ENCODE data around the gene CNTRL.
A peak's percentile ranks its signal among the peaks of the same experiment; 100 is the strongest.
"Not testable (repeated sequence)": the region's sequence is repeated elsewhere in the genome, so short reads cannot be mapped to it uniquely, and the experiment has no call there.

Gene CNTRL

GRCh38 chr9:121173501-121173900, 98.7 kb downstream of the CNTRL start:
- Mint-ChIP-seq H3K27ac (peak overlapping the region; percentile 16), H3K4me3 (no peak overlapping the region)

GRCh38 chr9:121178676-121179372, 104.1 kb downstream of the CNTRL start:
- Mint-ChIP-seq H3K4me1 (ENCODE audit: low read depth) (peaks cover 23% of the 10 kb centered on the region), H3K4me3 (no peak overlapping the region), H3K9me3 (ENCODE audit: low read depth) (no peaks in the 10 kb centered on the region), H3K27me3 (no peaks in the 10 kb centered on the region), H3K27ac (peak overlapping the region; percentile 67), H3K36me3 (peaks cover 5% of the 10 kb centered on the region)

More at GRCh38 chr9:121173501-121173900, 98.7 kb downstream of the CNTRL start:
- Mint-ChIP-seq H3K27me3 (no peaks in the 10 kb centered on the region), H3K9me3 (ENCODE audit: low read depth) (no peaks in the 10 kb centered on the region), H3K36me3 (peaks cover 5% of the 10 kb centered on the region), H3K4me1 (ENCODE audit: low read depth) (peaks cover 13% of the 10 kb centered on the region)

- not testable (repeated sequence) for H3K9me3 Mint-ChIP-seq (ENCODE audit: low read depth); H3K4me3 Mint-ChIP-seq; H3K36me3 Mint-ChIP-seq; H3K27ac Mint-ChIP-seq; H3K27me3 Mint-ChIP-seq
- H3K4me1 Mint-ChIP-seq (ENCODE audit: low read depth): peaks cover 27% of the 10 kb centered on the region
These were observed 104.6 kb downstream of the CNTRL start for GRCh38 chr9:121179373-121179721.

GRCh38 chr9:121179930-121180681, 105.4 kb downstream of the CNTRL start:
- Mint-ChIP-seq H3K27ac (peak overlapping the region; percentile 70), H3K4me3 (no peak overlapping the region), H3K4me1 (ENCODE audit: low read depth) (peaks cover 34% of the 10 kb centered on the region), H3K36me3 (no peaks in the 10 kb centered on the region), H3K27me3 (no peaks in the 10 kb centered on the region), H3K9me3 (ENCODE audit: low read depth) (no peaks in the 10 kb centered on the region)

- no peaks in the 10 kb centered on the region for H3K27me3 Mint-ChIP-seq
- no peaks in the 10 kb centered on the region for H3K9me3 Mint-ChIP-seq (ENCODE audit: low read depth)
- H3K36me3 Mint-ChIP-seq: peaks cover 3% of the 10 kb centered on the region
- peaks cover 52% of the 10 kb centered on the region for H3K4me1 Mint-ChIP-seq (ENCODE audit: low read depth)
- H3K27ac Mint-ChIP-seq: peak overlapping the region; percentile 47
- no peak overlapping the region for H3K4me3 Mint-ChIP-seq
These were observed 107.5 kb downstream of the CNTRL start for GRCh38 chr9:121182101-121182836.

GRCh38 chr9:121182989-121183388, 108.2 kb downstream of the CNTRL start:
- H3K36me3 Mint-ChIP-seq: peaks cover 3% of the 10 kb centered on the region
- H3K27me3 Mint-ChIP-seq: no peaks in the 10 kb centered on the region
- no peak overlapping the region for H3K4me3 Mint-ChIP-seq
- peaks cover 59% of the 10 kb centered on the region for H3K4me1 Mint-ChIP-seq (ENCODE audit: low read depth)
- H3K9me3 Mint-ChIP-seq (ENCODE audit: low read depth): no peaks in the 10 kb centered on the region
- H3K27ac Mint-ChIP-seq: peak overlapping the region; percentile 91

GRCh38 chr9:121183666-121184423, 109.1 kb downstream of the CNTRL start:
- Mint-ChIP-seq H3K27ac (peak overlapping the region; percentile 91), H3K36me3 (peaks cover 3% of the 10 kb centered on the region), H3K4me1 (ENCODE audit: low read depth) (peaks cover 65% of the 10 kb centered on the region), H3K4me3 (no peak overlapping the region), H3K9me3 (ENCODE audit: low read depth) (no peaks in the 10 kb centered on the region), H3K27me3 (no peaks in the 10 kb centered on the region)

GRCh38 chr9:121184463-121184862, 109.7 kb downstream of the CNTRL start:
- Mint-ChIP-seq H3K9me3 (ENCODE audit: low read depth) (no peaks in the 10 kb centered on the region), H3K4me1 (ENCODE audit: low read depth) (peaks cover 71% of the 10 kb centered on the region), H3K27ac (peak overlapping the region; percentile 91), H3K36me3 (peaks cover 3% of the 10 kb centered on the region), H3K4me3 (no peak overlapping the region), H3K27me3 (no peaks in the 10 kb centered on the region)

- H3K4me3 Mint-ChIP-seq: peak overlapping the region; percentile 15
- peaks cover 3% of the 10 kb centered on the region for H3K36me3 Mint-ChIP-seq
- H3K27me3 Mint-ChIP-seq: no peaks in the 10 kb centered on the region
- H3K27ac Mint-ChIP-seq: peak overlapping the region; percentile 75
- H3K4me1 Mint-ChIP-seq (ENCODE audit: low read depth): peaks cover 75% of the 10 kb centered on the region
- H3K9me3 Mint-ChIP-seq (ENCODE audit: low read depth): no peaks in the 10 kb centered on the region
These were observed 110.5 kb downstream of the CNTRL start for GRCh38 chr9:121185178-121185745.

- H3K27me3 Mint-ChIP-seq: no peaks in the 10 kb centered on the region
- peak overlapping the region; percentile 15 for H3K4me3 Mint-ChIP-seq
- H3K27ac Mint-ChIP-seq: peak overlapping the region; percentile 75
- H3K36me3 Mint-ChIP-seq: peaks cover 5% of the 10 kb centered on the region
- peaks cover 78% of the 10 kb centered on the region for H3K4me1 Mint-ChIP-seq (ENCODE audit: low read depth)
- H3K9me3 Mint-ChIP-seq (ENCODE audit: low read depth): no peaks in the 10 kb centered on the region
These were observed 111.1 kb downstream of the CNTRL start for GRCh38 chr9:121185774-121186403.

GRCh38 chr9:121187636-121188305, 113.0 kb downstream of the CNTRL start:
- Mint-ChIP-seq H3K36me3 (peaks cover 5% of the 10 kb centered on the region), H3K4me3 (no peak overlapping the region), H3K4me1 (ENCODE audit: low read depth) (peaks cover 88% of the 10 kb centered on the region), H3K27me3 (no peaks in the 10 kb centered on the region), H3K9me3 (ENCODE audit: low read depth) (no peaks in the 10 kb centered on the region), H3K27ac (peak overlapping the region; percentile 76)

GRCh38 chr9:121189006-121189405, 114.3 kb downstream of the CNTRL start:
- Mint-ChIP-seq H3K4me1 (ENCODE audit: low read depth) (peaks cover 87% of the 10 kb centered on the region), H3K27ac (peak overlapping the region; percentile 72), H3K27me3 (no peaks in the 10 kb centered on the region), H3K4me3 (no peak overlapping the region), H3K36me3 (peaks cover 5% of the 10 kb centered on the region), H3K9me3 (ENCODE audit: low read depth) (no peaks in the 10 kb centered on the region)

- Mint-ChIP-seq H3K36me3 (peaks cover 5% of the 10 kb centered on the region), H3K4me3 (no peak overlapping the region), H3K9me3 (ENCODE audit: low read depth) (no peaks in the 10 kb centered on the region), H3K27me3 (no peaks in the 10 kb centered on the region), H3K4me1 (ENCODE audit: low read depth) (peaks cover 88% of the 10 kb centered on the region), H3K27ac (peak overlapping the region; percentile 72)
These were observed 114.9 kb downstream of the CNTRL start for GRCh38 chr9:121189660-121190059.
